22Rv1 (cell line): ENCODE measurements around the gene C5orf24.
"Not testable (repeated sequence)": the region's sequence is repeated elsewhere in the genome, so short reads cannot be mapped to it uniquely, and the experiment has no call there.

ENCODE experiments used
- H3K27ac ChIP-seq: fragments of 450-650 bp; 2 replicates; pipeline ENCODE4 v1.5.1; 2017
- ZFX ChIP-seq: fragments of 450-650 bp; IDR thresholded peaks from 2 replicates; pipeline ENCODE4 v1.6.1; 2017; ENCODE audit warnings: antibody characterized with exemption, borderline replicate concordance
- TF ChIP-seq, protein P1 (sequence below): fragments of 450-650 bp; IDR thresholded peaks from 2 replicates; pipeline ENCODE4 v1.5.1; 2017; ENCODE audit warnings: mild to moderate bottlenecking

C5orf24 gene

DNA sequence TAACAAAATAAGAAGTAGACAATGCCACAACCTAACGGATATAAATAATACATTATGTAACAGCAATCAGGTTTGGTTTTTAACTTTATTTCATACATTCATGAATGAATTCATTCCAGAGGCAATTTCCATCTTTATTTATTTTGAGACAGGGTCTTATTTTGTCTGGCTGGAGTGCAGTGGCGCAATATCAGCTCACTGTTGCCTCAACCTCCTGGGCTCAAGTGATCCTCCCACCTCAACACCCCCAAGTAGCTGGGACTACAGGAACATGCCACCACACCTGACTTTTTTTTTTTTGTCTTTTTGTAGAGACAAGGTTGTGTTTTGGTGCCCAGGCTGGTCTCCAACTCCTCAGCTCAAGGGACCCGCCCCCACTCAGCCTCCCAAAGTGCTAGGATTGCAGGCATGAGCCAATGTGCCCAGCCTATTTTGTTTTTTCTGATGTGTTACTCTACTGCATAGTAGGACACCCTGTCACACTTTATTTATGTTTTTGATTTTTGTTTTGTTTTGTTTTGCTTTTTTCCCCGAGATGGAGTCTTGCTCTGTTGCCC, 26.3 kb upstream of the C5orf24 start:
- no peak overlapping the region for H3K27ac ChIP-seq
- TF ChIP-seq, protein P1, sequence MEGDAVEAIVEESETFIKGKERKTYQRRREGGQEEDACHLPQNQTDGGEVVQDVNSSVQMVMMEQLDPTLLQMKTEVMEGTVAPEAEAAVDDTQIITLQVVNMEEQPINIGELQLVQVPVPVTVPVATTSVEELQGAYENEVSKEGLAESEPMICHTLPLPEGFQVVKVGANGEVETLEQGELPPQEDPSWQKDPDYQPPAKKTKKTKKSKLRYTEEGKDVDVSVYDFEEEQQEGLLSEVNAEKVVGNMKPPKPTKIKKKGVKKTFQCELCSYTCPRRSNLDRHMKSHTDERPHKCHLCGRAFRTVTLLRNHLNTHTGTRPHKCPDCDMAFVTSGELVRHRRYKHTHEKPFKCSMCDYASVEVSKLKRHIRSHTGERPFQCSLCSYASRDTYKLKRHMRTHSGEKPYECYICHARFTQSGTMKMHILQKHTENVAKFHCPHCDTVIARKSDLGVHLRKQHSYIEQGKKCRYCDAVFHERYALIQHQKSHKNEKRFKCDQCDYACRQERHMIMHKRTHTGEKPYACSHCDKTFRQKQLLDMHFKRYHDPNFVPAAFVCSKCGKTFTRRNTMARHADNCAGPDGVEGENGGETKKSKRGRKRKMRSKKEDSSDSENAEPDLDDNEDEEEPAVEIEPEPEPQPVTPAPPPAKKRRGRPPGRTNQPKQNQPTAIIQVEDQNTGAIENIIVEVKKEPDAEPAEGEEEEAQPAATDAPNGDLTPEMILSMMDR, result no peak
- TF ChIP-seq ZFX, result no peak

GRCh38 chr5:134821841-134822240, 23.9 kb upstream of the C5orf24 start:
- no peak for TF ChIP-seq ZFX
- TF ChIP-seq, protein P1, result no peak
- H3K27ac ChIP-seq, result no peak overlapping the region

DNA sequence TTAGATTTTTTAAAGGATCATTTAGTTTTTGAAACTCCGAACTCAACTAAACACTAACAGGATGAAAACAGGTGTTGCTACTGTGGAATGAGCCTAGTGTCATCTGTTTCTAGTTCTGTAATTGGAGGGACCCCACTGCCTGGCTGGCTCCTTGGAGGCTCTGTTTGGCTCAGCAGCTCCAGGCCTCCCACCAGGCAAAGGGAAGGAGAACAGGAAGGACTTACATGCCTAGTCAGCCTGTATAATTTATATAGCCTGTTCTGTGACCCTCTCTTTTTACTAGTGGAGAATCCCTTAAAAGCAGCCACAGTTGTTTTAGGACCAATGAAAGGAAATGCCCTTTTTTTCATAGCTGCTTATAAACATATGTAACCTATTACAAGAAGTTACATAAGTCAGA, 21.1 kb upstream of the C5orf24 start:
- H3K27ac ChIP-seq, result no peak overlapping the region
- TF ChIP-seq ZFX, result no peak
- TF ChIP-seq, protein P1, result no peak

DNA sequence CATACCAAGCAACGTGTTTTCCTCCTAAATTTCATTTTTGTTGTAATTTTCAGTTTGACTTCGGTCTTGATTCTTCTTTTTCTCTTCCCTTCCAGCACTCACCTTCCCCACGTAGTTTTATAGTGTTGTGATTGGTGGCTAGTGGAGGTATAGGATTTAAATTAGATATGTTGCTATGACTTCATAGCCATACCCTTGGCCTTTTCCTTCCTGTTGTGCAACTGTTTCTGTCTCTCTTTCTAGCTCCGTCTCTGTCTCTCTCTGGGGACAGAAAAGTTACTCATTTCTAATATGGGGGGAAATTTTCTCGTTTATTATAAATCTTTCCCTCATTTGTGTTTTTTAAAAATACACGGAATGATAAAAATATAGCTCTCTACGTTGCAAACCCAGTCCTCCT, 20.6 kb upstream of the C5orf24 start:
- TF ChIP-seq, protein P1, result no peak
- TF ChIP-seq ZFX, result no peak
- H3K27ac ChIP-seq, result no peak overlapping the region

GRCh38 chr5:134833340-134834032, 12.3 kb upstream of the C5orf24 start:
- no peak for TF ChIP-seq ZFX
- TF ChIP-seq, protein P1, result no peak
- no peak overlapping the region for H3K27ac ChIP-seq

DNA sequence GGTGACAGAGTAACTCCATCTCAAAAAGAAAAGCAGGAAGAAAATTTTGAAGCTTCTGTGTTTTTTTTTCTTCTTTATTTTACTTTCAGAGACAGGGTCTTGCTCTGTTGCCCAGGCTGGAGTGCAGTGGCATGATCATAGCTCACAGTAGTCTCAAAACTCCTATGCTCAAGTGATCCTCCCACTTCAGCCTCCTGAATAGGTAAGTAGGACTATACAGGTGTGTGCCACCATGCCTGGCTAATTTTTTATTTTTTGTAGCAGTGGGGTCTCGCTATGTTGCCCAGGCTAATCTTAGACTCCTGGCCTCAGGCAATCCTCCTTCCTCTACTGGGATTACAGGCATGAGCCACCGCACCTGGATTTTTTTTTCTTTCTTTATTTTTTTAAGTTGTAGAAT, 10.1 kb upstream of the C5orf24 start:
- TF ChIP-seq ZFX, result no peak
- TF ChIP-seq, protein P1, result no peak
- H3K27ac ChIP-seq, result no peak overlapping the region

DNA sequence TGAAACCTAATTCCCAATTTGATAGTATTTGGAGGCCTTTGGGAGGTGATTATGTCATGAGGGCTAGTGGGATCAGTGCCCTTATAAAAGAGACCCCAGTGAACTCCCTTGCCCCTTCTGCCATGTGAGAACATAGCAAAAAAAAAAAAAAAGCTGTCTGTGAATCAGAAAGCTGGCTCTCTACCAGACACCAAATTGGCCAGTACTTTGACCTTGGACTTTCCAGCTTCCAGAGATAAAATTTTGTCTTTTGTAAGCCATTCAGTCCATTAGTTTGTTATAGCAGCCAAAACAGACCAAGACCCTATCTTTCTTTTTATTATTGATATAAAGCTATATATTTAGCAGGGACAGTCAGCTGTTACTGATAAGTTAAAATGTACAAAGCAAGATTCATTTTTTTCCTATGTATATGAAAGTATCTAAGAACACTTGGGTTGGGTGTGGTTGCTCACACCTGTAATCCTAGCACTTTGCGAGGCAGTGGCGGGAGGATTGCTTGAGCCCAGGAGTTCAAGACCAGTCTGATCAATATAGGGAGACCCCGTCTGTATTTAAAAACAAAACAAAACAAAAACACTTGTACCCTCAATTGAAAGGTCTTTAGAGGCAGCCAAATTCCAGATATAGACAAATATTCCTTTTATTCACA, 8.1 kb upstream of the C5orf24 start:
- TF ChIP-seq, protein P1, result no peak
- no peak for TF ChIP-seq ZFX
- H3K27ac ChIP-seq, result no peak overlapping the region

DNA sequence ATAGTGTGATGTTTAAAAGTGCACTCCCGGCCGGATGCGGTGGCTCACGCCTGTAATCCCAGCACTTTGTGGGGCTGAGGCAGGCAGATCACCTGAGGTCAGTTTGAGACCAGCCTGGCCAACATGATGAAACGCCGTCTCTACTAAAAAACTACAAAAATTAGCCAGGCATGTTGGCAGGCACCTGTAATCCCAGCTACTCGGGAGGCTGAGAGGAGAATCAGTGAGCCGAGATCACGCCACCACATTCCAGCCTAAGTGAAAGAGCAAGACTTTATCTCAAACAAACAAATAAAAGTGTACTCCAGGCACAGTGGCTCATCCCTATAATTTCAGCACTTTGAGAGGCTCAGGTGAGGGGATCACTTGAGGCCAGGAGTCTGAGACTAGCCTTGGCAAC, 7.4 kb upstream of the C5orf24 start:
- H3K27ac ChIP-seq, result not testable (repeated sequence)
